DMS53 treated with DMSO at 0.1 percent for 48 hours (cell line): ENCODE data around the gene RASAL2.
A peak's percentile ranks its signal among the peaks of the same experiment; 100 is the strongest.

Source experiments
- DNase-seq: peaks from one replicate; lab custom pipeline; 2025; ENCODE audit not compliant: unreplicated experiment; lab: John Stamatoyannopoulos, UW

The RASAL2 gene

DNA sequence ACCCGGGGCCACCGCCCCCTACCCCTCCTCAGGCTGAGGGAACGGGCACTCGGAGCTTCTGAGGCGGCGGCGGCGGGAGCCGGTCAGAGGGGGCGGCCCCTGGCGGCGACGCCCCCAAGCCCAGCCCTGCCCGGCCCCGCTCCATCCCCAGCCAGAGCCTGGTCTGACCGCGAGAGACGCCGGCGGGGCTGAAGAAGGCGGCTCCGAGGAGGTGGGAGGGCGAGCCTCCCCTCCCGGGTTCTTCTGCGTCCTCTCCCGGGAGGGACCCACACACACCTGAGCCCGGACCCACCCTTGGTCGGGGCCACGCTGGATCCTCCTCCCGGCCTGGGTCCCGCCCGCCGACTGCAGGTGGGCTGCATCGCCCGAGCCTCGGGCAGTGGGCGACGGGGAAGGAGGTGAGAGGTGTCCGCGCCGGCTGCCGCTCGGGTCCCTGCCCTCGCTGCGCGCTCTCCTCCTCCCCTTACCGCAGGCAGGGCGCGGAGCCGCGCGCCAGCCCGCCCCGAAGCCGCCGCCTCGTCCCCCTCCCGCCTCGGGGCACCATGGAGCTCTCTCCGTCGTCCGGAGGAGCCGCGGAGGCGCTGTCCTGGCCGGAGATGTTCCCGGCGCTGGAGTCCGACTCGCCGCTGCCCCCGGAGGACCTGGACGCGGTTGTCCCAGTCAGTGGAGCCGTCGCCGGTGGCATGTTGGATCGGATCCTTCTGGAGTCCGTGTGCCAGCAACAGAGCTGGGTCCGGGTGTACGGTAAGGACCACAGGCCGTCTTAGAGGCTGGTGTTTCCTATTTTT is at the start of gene RASAL2:
RASAL2 (plus strand) TSS at position 154 of the 788 bp plus-strand sequence; CDS start at position 543, 389 bp downstream.
- DNase-seq: peak; percentile 38

DNA sequence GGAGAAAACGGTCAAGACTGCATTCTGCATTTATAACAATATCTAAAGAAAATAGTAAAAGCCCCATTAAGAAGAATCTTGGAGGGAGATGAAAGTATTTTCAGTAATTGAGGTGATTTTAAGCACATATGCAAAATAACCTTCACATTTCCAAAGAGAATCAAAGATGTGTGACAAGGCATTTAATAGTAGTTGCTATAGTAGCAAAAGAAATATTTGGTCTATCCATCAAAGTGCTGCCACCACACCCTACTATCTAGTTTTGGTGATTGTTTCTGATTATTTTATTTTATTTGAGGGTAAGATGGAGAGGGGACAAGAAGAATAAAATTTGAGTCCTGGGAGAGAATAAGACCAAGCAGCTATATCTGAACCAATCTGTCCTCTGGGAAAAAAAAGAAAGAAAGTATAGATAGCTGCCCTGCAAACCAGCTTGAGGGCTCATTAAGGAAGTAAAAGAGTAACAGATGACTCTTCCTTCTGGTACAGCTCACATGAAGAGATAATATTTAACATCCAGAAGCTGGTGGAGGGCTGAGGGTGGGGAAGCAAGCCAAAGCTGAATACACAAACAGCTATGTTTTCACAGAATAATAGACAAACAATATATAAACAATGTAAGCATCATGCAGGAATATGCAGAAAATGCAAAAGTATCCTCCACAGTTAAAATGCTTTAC is 47.2 kb upstream of the RASAL2 start:
- no peak for DNase-seq

DNA sequence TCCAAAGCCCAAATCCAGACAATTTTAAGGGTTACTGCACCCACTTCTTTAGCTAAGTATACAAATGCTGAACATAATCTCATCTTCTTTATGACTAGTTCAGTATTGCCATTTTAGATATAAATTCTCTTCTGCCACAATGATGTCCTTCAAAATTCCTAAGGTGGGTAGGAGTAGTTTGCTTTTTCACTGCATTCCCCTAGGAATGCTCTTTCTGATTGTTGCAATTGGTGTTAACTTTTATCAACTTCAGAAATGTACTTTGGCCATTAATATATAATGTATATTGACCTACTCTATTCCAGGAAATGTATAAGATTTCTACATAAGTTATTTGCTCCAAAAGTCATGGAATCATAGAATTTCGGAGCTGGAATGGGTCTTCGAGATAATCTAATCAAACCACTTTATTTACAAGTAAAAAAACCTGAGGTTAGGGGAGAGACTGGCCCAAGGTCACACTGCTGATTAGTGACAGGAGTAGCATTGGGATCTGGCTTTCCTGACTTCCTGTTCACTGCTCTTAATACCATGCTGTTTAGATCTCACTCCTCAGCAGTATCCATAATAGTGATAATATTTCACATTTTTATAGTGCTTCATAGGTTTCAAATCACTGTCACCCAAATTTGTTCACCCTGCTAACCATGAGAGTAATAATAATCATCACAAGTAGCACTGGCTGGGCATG is 46.4 kb upstream of the RASAL2 start:
- DNase-seq: no peak

DNA sequence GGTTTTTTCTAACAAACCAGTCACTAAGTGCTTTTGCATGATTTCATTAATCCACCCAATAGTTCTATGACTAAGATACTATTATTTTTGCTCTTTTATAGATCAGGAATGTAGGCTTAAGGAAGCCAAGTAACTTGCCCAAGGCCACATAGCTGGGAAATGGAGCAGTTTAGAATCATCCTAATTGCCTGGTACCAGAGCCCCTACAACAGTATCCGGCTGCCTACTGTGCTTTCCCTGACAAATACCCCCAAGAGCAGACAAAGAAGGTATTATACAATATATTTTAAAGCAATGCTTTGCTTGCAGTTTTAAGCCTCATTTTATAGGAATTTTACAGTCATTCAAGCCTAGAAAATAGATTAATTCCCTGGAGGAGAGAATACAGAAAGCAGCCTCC is 45.5 kb upstream of the RASAL2 start:
- DNase-seq: no peak

DNA sequence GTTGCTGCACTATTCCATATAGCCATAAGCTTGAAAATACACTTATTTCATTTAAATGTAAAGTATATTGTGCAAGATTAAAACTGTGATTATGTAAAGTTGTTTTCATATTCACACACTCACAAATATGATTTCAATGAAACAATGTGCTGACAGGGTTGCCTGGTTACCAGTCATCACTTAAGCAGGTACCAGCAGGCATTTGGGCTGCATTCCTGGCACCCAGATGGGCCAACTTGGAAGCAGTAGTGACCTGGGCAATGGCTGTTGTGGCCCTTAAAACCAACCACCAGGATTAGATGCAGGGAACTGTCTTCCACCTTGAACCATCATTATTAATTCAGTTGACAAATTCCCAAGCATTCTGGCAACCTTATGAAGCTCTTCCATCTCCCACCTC is 45.0 kb upstream of the RASAL2 start:
- no peak for DNase-seq

DNA sequence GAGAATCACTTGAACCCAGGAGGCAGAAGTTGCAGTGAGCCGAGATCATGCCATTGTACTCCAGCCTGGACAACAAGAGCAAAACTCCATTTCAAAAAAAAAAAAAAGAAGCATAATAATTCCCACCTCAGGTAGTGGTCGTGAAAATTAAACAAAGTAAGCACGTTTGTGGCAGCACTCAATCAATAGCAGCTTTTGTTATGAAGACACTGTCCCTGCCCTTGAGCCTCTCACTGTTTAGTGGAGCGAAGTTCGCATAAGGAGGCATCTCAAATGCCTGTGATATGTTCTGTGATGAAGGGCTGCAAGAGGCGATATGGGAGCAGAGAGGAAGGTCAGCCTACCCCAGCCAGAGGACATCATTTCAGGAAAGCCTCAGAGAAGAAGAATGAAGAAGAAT is 43.8 kb upstream of the RASAL2 start:
- DNase-seq: no peak

DNA sequence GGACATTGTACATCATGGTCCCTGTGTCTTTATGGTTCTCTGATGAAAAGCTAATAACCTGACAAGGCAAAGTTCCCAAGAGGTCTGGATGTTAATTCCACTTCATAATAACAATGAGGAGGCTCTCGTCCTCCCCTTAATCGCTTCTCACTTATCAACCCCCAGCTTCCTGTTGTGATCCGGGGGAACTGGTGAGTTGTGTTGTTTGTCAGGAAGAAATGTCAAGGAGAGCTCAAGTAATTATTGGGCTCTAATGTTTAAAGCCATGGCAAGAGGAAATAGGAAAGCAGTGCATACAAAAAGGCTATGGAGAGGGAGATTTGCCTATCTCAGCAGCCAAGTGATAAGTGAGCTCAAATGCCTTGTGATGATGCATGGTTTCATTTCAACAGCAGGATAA is 42.8 kb upstream of the RASAL2 start:
- DNase-seq: no peak

DNA sequence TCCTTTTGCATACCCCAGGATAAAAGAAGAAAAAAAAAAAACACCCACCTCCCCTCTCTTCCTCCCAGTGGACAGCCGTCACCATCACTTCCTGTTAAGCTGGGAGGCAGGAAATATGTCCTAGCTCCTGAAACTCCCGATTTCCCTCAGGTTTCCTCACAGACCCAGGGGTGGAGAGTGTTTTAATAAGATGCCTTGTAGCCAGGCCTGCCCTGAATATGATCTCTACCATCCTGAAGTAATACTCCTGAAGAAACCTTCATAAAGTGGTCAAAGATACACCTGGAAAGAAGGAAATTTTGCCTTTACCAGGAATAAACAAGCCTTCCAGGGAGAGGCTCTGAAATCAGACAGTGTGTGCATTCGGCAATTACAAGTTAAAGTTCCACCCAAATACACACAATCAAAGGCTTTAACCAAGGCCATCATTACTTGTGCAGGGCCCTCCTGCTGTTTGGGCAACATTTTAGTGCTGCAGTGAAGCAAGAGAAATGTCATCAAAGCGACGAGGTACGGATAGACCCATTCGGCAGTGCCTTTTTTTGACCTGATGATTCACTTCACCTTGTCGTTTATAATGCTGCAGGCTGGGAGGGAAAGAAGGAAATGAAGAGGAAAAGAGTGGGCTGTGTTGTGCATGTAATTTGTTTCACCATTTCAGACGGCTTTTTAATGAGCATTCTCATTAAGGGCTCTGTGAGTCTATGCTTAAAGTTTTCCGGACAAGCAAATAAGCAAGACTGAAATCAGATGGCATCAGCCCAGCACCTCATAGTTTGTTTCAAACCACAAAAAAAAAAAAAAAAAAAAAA is 41.0 kb upstream of the RASAL2 start:
- no peak for DNase-seq

DNA sequence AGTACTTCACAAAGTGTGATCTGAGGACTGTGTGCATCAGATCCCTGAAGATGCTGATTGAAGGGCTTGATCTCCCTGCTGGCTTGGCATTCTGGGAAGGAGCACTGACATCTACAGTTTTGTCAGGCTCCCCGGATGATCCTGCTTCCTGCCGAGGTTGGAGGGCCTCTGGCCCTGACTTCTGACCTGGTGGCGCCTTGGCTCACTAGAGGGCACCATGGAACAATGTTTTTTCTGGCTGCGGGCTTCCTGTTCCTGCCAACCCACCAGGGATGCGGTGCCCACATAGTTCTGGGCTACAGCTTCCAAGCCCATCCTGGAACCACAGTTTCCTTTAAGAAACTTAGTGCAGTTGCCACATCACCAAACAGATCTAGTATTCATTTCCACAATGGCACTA is 38.8 kb upstream of the RASAL2 start:
- DNase-seq: peak; percentile 24

DNA sequence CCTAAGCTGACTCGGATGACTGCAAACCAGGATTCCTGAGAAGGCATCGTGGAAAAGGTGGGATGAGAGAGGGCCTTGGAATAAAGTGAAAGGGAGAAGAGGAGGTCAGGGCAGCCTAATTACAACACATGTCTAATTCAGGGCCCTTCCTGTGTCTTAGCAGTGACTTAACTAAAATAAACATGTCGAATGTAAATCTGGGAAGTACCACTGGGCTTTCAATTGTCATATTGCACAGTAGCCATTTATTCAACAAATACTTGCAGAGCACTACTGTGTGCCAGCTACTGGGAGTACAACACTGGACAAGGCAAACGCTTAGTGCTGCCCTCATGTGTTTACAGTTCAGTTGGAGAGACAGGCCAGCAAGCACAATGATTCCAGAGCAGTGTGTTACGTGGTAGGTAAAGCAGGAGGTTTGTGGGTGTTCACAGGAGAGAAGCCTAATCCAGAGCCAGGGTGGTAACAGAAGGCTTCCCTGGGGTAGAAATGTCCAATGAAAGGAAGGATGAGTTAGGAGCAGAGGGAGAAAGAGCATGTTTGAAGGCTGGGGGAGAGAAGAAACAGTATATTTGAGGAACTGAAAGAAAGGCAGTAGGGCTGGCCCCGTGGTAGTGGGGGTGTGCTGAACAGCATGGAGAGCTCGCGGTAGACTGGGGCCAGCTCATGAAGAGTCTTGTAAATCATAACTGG is 38.0 kb upstream of the RASAL2 start:
- DNase-seq: no peak

DNA sequence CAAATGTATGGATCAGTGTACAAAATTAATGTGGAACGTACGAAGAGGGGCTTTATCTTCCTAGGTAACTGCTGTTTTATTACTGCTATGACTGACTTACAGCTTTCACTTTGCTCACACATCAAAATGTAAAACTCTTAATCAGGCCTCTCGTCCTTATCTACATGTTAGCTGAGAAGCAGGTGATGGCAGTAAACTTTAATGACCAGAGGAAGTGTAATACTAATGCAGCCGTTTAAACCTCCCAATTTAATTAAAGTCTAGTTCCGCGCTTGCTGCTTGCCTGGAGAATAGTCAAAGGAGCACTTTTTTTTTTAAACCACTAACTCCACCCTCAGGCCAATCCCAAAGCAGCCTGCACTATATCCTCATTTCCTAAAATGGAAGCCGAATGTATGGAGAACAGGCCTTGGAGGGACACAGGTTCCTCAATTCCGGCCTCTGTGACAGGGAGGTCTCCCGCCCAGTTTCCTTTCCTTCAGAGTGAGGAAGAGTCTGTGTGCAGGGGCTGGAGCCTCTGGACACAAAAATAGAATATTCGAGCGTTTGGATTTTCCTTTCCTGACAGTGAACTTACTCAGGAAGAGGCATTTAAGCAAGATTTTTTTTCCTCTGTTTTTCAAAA is 36.7 kb upstream of the RASAL2 start:
- DNase-seq: no peak

DNA sequence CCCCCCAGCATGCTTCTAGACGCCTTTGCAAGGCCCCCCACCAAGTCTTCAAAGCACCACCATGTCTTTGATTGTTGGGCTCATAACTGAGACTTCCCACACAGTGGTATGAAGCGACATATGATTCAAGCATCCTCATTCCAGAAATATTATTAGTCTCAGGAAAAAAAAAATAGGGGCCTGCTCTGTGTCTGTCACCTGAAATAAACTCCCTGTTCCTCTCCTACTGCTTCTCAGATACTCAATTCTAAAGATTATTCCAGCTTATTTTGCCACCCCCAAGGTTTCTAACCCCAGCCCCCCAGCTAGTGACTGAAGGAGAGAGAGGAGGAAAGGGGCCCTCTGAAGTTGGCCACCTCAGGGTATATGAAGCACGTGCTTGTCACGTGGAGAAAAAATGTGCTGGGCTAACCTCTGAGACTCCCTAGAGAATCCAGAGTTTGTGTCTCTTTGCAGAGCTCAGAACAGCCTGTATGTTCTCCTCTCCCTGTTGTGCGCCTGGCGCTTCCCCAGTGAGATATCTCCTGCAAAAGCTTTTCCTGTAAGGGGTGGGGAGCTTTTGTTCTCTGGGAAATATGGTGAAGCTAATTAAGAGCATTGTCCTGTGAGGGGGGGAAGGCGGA is 35.9 kb upstream of the RASAL2 start:
- DNase-seq: no peak

DNA sequence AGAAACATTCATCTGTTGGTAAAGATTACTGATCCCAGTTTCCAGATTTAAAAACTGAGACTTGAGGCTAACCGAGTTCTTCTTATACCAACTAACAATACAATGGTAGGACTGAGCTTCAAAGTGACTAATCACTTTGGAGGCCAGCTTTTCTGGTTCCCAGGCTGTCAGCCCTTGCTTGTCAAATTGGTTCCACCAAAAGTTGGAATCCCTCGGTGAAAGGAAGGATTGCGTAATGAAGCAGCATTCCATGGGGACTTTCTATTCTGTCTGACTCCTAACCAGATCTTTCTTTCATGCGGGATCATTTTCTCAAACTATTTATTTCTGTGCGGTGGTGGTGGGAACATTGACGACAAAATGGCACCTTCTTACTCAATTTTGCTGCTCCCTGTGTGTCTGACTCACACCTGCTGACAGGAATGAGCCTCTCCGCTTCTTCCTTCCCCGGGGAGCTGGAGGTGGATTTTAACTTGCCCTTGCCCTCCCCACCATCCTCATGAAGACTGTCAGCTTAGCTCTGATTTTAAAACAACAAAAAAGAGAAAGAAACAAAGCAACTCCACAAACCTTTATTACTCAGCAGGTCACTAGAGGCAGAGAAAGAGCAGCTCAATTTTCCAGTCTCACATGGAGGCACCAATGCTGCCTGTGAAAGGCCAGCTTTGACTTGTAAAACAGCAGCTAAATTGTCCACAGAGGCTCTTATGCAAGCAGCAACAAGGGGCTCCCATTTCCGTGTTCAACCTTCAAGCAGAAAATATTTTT is 32.9 kb upstream of the RASAL2 start:
- no peak for DNase-seq

DNA sequence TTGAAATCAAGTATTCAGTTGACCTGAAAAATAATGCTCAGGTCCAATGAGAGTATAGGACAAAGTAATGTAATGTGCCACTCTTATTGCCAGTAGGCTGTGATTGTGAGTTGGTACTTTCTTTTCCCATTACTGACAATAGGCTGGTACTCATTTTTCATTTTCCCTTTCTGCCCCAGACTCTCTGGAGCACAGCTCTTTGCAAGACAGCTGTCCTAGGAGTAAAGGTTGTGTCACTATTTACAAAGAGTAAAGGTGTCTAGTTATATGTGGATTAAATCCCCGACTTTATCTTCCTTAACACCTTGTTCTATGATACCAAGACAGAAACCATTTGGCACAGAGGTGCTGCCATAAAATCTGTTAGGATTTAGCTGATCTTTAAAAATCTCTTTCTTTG is 32.3 kb upstream of the RASAL2 start:
- no peak for DNase-seq

DNA sequence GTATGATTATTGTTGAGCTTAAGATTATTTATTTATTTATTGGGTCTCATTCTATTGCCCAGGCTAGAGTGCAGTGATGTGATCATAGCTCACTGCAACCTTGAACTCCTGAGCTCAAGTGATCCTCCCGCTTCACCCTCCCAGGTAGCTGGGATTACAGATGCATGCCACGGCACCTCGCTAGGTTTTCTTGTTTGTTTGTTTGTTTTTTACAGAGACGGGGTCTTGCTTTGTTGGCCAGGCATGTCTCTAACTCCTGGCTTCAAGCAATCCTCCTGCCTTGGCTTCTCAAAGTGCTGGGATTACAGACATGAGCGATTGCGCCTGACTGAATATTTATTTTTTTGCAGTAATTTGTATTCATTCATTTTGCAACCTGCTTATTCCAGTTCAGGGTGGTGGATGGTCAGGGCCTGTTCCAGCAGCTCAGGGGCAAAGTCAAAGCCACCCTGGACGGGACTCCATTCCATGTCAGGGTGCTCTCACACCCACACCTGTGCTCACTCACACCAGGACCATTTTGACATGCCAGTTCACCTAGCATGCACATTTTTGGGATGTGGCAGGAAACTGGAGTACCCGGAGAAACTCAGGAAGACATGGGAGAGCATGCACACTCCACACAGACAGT is 29.6 kb upstream of the RASAL2 start:
- DNase-seq: no peak

DNA sequence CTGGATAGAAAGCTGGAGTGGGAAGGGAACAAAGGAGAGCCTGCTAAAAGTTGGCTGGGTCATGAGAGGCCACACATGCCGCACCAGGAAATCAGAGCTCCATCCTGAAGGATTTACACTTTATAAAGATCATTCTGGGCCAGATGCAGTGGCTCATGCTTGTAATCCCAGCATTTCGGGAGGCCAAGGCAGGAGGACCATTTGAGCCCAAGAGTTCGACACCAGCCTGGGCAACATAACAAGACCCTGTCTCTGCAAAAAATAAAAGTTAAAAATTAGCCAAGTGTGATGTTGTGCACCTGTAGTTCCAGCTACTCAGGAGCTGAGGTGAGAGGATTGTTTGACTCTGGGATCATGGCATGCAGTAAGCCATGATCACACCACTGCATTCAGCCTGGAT is 28.7 kb upstream of the RASAL2 start:
- no peak for DNase-seq

DNA sequence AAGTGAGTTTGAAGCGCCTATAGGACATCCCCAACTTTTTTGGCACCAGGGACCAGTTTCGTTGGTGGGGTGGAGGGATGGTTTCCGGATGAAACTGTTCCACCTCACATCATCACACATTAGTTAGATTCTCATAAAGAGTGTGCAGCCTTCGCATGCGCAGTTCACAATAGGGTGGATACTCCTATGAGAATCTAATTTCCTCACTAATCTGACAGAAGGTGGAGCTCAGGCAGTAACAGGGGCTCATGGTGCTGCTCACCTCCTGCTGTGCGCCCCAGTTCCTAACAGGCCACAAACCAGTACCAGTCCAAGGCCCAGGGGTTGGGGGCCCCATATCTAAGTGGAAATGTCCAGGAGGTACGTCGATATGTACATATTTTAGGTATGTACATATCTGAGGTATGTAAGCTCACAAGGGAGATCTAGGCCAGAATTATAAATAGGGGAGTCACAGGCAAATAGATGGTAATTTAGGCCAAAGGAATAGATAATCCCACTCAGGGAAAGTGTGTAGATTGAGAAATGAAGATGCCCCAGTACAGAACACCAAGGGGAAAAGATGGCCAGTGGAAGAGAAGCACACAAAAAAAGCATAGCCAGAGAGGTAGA is 27.5 kb upstream of the RASAL2 start:
- DNase-seq: no peak
